SK-N-SH (cell line): Measurements from ENCODE around the gene NT5C1A. TPM values are rescaled to one million over a fixed set of nuclear protein-coding genes. Genes with fewer than 3 reads are reported as not detected.

Experiments
- CTCF ChIA-PET: fragments of 300-600, 350-600 bp; formaldehyde crosslinking; extraction: SDS; loops from one replicate; lab custom pipeline; 2021; lab: Yijun Ruan, JAX
- POLR2A ChIA-PET: fragments of 350-600 bp; sonication (Branson Sonifier 250); formaldehyde crosslinking; extraction: SDS; loops from one replicate; lab custom pipeline; 2020; ENCODE audit warnings: antibody characterized with exemption, inconsistent platforms; lab: Yijun Ruan, JAX
- DNase-seq: peaks from one replicate; pipeline ENCODE4 v3.0.0; 2012
- H2AFZ ChIP-seq: fragments of 200-600 bp; sonication (generic); 2 replicates; pipeline ENCODE4 v1.8.1; 2016; ENCODE audit warnings: antibody characterized with exemption, mild to moderate bottlenecking, low read depth
- H3F3A ChIP-seq: fragments of 200-600 bp; sonication (generic); replicated peaks from 2 replicates; pipeline ENCODE3; 2016; ENCODE audit warnings: antibody characterized with exemption, mild to moderate bottlenecking; ENCODE audit not compliant: insufficient read depth
- H3K27ac ChIP-seq, 2 experiments: fragments of 200-500 bp in 1 of 2; fragments of 200-600 bp in 1 of 2; sonication (Bioruptor generic) in 1 of 2; sonication (generic), shearing (Covaris generic) in 1 of 2; 2 replicates each; pipeline versions ENCODE4 v1.5.1 to v1.6.1; 2014 to 2016; ENCODE audit warnings: low read depth in 2 of 2, inconsistent platforms in 1 of 2, low read length in 1 of 2, mild to moderate bottlenecking in 1 of 2, mixed read lengths in 1 of 2
- H3K27me3 ChIP-seq: fragments of 200-600 bp; sonication (generic), shearing (Covaris generic); 2 replicates; pipeline ENCODE4 v1.6.1; 2016; ENCODE audit warnings: mixed run types; ENCODE audit not compliant: insufficient read depth
- H3K36me3 ChIP-seq, 2 experiments: fragments of 200-500 bp in 1 of 2; fragments of 200-600 bp in 1 of 2; sonication (Bioruptor generic) in 1 of 2; sonication (generic) in 1 of 2; replicated peaks in 1 of 2; 2 replicates each; pipeline versions ENCODE3 to v1.5.1; 2014 to 2016; ENCODE audit warnings: low read length in 1 of 2, mild to moderate bottlenecking in 1 of 2; ENCODE audit not compliant: insufficient read depth in 2 of 2, control insufficient read depth in 1 of 2
- H3K4me1 ChIP-seq, 2 experiments: fragments of 200-500 bp in 1 of 2; fragments of 200-600 bp in 1 of 2; sonication (Bioruptor generic) in 1 of 2; sonication (generic), shearing (Covaris generic) in 1 of 2; 2 replicates each; pipeline versions ENCODE4 v1.5.1 to v1.6.1; 2014 to 2016; ENCODE audit warnings: low read depth in 1 of 2, low read length in 1 of 2, mixed run types in 1 of 2; ENCODE audit not compliant: insufficient read depth in 2 of 2, control insufficient read depth in 1 of 2
- H3K4me2 ChIP-seq: fragments of 200-600 bp; sonication (generic), shearing (Covaris generic); 2 replicates; pipeline ENCODE4 v1.6.1; 2017; ENCODE audit warnings: mixed run types
- H3K4me3 ChIP-seq, 2 experiments: fragments of 200-500 bp in 1 of 2; fragments of 200-600 bp in 1 of 2; sonication (Bioruptor generic) in 1 of 2; sonication (generic), shearing (Covaris generic) in 1 of 2; 2 replicates each; pipeline versions ENCODE4 v1.5.1 to v1.8.1; 2014 to 2016; ENCODE audit warnings: low read depth in 2 of 2, inconsistent platforms in 1 of 2, low read length in 1 of 2, mild to moderate bottlenecking in 1 of 2, mixed read lengths in 1 of 2, moderate library complexity in 1 of 2
- H3K79me2 ChIP-seq: fragments of 200-600 bp; sonication (generic); 2 replicates; pipeline ENCODE4 v1.8.1; 2017; ENCODE audit warnings: mild to moderate bottlenecking; ENCODE audit not compliant: insufficient read depth
- H3K9ac ChIP-seq: fragments of 200-600 bp; sonication (generic); 2 replicates; pipeline ENCODE4 v1.6.1; 2017; ENCODE audit warnings: mixed run types
- H3K9me2 ChIP-seq: fragments of 200-600 bp; sonication (generic); 2 replicates; pipeline ENCODE4 v1.6.1; 2017; ENCODE audit warnings: mixed run types
- H3K9me3 ChIP-seq: fragments of 200-600 bp; sonication (generic); 2 replicates; pipeline ENCODE4 v1.6.1; 2017; ENCODE audit warnings: mixed run types, mild to moderate bottlenecking, moderate library complexity
- H4K20me1 ChIP-seq: fragments of 200-600 bp; sonication (generic); 2 replicates; pipeline ENCODE4 v1.6.1; 2017; ENCODE audit warnings: mild to moderate bottlenecking, mixed run types; ENCODE audit not compliant: insufficient read depth
- ELF1 ChIP-seq: IDR thresholded peaks from 2 replicates; pipeline ENCODE4 v1.4.0; 2012
- EZH2phosphoT487 ChIP-seq: fragments of 200-600 bp; sonication (generic); IDR thresholded peaks from 2 replicates; pipeline ENCODE4 v1.6.1; 2017; ENCODE audit warnings: low read depth, mixed run types, mild to moderate bottlenecking, antibody characterized with exemption, moderate library complexity, borderline replicate concordance
- FOXJ3 ChIP-seq: sonication (generic); formaldehyde crosslinking; IDR thresholded peaks from 2 replicates; pipeline ENCODE4 v1.5.1; 2020; ENCODE audit warnings: mild to moderate bottlenecking, missing genetic modification reagents
- GABPA ChIP-seq: IDR thresholded peaks from 2 replicates; pipeline ENCODE4 v1.4.0; 2012; ENCODE audit warnings: low read depth, mild to moderate bottlenecking
- GATA2 ChIP-seq: sonication (generic); formaldehyde crosslinking; IDR thresholded peaks from 2 replicates; pipeline ENCODE4 v1.5.0; 2020; ENCODE audit warnings: mild to moderate bottlenecking, missing genetic modification reagents
- JUND ChIP-seq: IDR thresholded peaks from 2 replicates; pipeline ENCODE4 v1.4.0; 2012
- MEF2A ChIP-seq: IDR thresholded peaks from 2 replicates; pipeline ENCODE4 v1.4.0; 2012; ENCODE audit warnings: low read depth, borderline replicate concordance
- MXI1 ChIP-seq: IDR thresholded peaks from 2 replicates; pipeline ENCODE4 v1.6.1; 2012; ENCODE audit warnings: mild to moderate bottlenecking, low read depth, low read length, improper control_type of control experiment
- NRF1 ChIP-seq: IDR thresholded peaks from 2 replicates; pipeline ENCODE4 v1.6.1; 2012; ENCODE audit warnings: low read depth, mild to moderate bottlenecking, low read length
- POLR2AphosphoS5 ChIP-seq: IDR thresholded peaks from 2 replicates; pipeline ENCODE4 v1.6.1; 2012; ENCODE audit warnings: low read depth, low read length
- RCOR1 ChIP-seq: fragments of 150-350 bp; IDR thresholded peaks from 2 replicates; pipeline ENCODE4 v1.6.1; 2017; ENCODE audit warnings: antibody characterized with exemption, low read length
- SMC3 ChIP-seq: IDR thresholded peaks from 2 replicates; pipeline ENCODE4 v1.6.1; 2012; ENCODE audit warnings: low read depth, low read length, improper control_type of control experiment
- TAF1 ChIP-seq: IDR thresholded peaks from 2 replicates; pipeline ENCODE4 v1.6.1; 2012; ENCODE audit warnings: low read depth, mild to moderate bottlenecking, low read length, moderate library complexity, borderline replicate concordance
- TCF12 ChIP-seq: IDR thresholded peaks from 2 replicates; pipeline ENCODE4 v1.4.0; 2012
- TEAD4 ChIP-seq: IDR thresholded peaks from 2 replicates; pipeline ENCODE4 v1.4.0; 2012; ENCODE audit warnings: mild to moderate bottlenecking, borderline replicate concordance; ENCODE audit not compliant: insufficient read depth
- USF2 ChIP-seq: fragments of 150-350 bp; IDR thresholded peaks from 2 replicates; pipeline ENCODE4 v1.6.1; 2017; ENCODE audit warnings: antibody characterized with exemption, low read length, low read depth, borderline replicate concordance
- ZBTB33 ChIP-seq: IDR thresholded peaks from 2 replicates; pipeline ENCODE4 v1.4.0; 2012; ENCODE audit warnings: low read depth, borderline replicate concordance
- WGBS: methylation state at CpG from one replicate; pipeline ENCODE4 v1.1.6; 2017; ENCODE audit warnings: low lambda C conversion rate; 5-methylcytosine and 5-hydroxymethylcytosine counted together
- polyA plus RNA-seq, 3 experiments: library from polyadenylated mRNA; depleted of rRNA; stranded (reverse); fragments of >200 nt; gene quantifications; 2 replicates each; pipeline ENCODE4 v1.2.3, GENCODE V29; 2012
- TF ChIP-seq, protein P1 (sequence below): IDR thresholded peaks from 2 replicates; pipeline ENCODE4 v1.4.0; 2012; ENCODE audit warnings: low read depth, borderline replicate concordance
- TF ChIP-seq, protein P2 (sequence below): IDR thresholded peaks from 2 replicates; pipeline ENCODE4; 2012
- TF ChIP-seq, protein P3 (sequence below): IDR thresholded peaks from 2 replicates; pipeline ENCODE4 v1.4.0; 2012; ENCODE audit warnings: low read depth
- TF ChIP-seq, protein P4 (sequence below): fragments of 150-350 bp; IDR thresholded peaks from 2 replicates; pipeline ENCODE4 v1.6.1; 2016; ENCODE audit warnings: mild to moderate bottlenecking, low read depth, low read length

NT5C1A gene
- polyA plus RNA-seq, 1 of the 3 experiments (the other 2 are of a cell fraction): 0.12 TPM

- H3F3A ChIP-seq: no peaks in the 10 kb centered on the region
- POLR2A ChIA-PET: interaction anchor here (1.0 kb wide), 1 partner anchor 40 kb away, joined by 3 read pairs; no protein-coding TSS in a partner anchor
- no peaks in the 10 kb centered on the region for H3K36me3 ChIP-seq
- no peak for TF ChIP-seq ZBTB33
- no peak for TF ChIP-seq MXI1
- TF ChIP-seq ELF1: no peak
- TF ChIP-seq TCF12: no peak
- no peak for TF ChIP-seq EZH2phosphoT487
- TF ChIP-seq RCOR1: no peak
- TF ChIP-seq USF2: no peak
- TF ChIP-seq TEAD4: no peak
- no peak for TF ChIP-seq GATA2 (CRISPR knock-in tag)
- TF ChIP-seq, protein P1, sequence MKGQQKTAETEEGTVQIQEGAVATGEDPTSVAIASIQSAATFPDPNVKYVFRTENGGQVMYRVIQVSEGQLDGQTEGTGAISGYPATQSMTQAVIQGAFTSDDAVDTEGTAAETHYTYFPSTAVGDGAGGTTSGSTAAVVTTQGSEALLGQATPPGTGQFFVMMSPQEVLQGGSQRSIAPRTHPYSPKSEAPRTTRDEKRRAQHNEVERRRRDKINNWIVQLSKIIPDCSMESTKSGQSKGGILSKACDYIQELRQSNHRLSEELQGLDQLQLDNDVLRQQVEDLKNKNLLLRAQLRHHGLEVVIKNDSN: no peak
- TF ChIP-seq FOXJ3 (CRISPR knock-in tag): no peak
- TF ChIP-seq, all 33 proteins: peak for 0
- DNase-seq: no peak
- CTCF ChIA-PET: interaction anchor here (1.7 kb wide), 1 partner anchor 92 kb away, joined by 3 read pairs; no protein-coding TSS in a partner anchor
- H3K27ac ChIP-seq: no peak overlapping the region
- H3K9me2 ChIP-seq: no peaks in the 10 kb centered on the region
- whole genome bisulfite sequencing: 30% methylated on average over 1 of the region's 1 CpG
- H3K4me3 ChIP-seq: no peak overlapping the region
- H3K4me1 ChIP-seq: peaks cover 0 to 11% of the 10 kb centered on the region in 2 experiments; a peak in 2 of 4 replicates
- H4K20me1 ChIP-seq: no peaks in the 10 kb centered on the region
- no peak overlapping the region for H2AFZ ChIP-seq
- H3K4me2 ChIP-seq: no peak overlapping the region
- no peaks in the 10 kb centered on the region for H3K9me3 ChIP-seq
- peaks cover 32% of the 10 kb centered on the region for H3K27me3 ChIP-seq
- no peaks in the 10 kb centered on the region for H3K79me2 ChIP-seq
- H3K9ac ChIP-seq: no peak overlapping the region
Measured at GRCh38 chr1:39696448-39696847, 24.5 kb upstream of the NT5C1A start.

GRCh38 chr1:39695016-39695415 is 23.1 kb upstream of the NT5C1A start:
- Histone ChIP-seq H3K9me2 (no peaks in the 10 kb centered on the region), H3K4me3 (no peak overlapping the region), H3F3A (no peaks in the 10 kb centered on the region), H3K27ac (no peak overlapping the region), H3K9ac (no peak overlapping the region), H3K79me2 (no peaks in the 10 kb centered on the region), H3K27me3 (peaks cover 32% of the 10 kb centered on the region), H4K20me1 (no peaks in the 10 kb centered on the region), H3K36me3 (no peaks in the 10 kb centered on the region), H3K9me3 (no peaks in the 10 kb centered on the region), H3K4me2 (no peak overlapping the region), H3K4me1 (peaks cover 0 to 16% of the 10 kb centered on the region in 2 experiments; a peak in 2 of 4 replicates), H2AFZ (no peak overlapping the region)
- 61% methylated on average over 1 of the region's 1 CpG for whole genome bisulfite sequencing
- POLR2A ChIA-PET: interaction anchor here (1.0 kb wide), 1 partner anchor 39 kb away, joined by 3 read pairs; no protein-coding TSS in a partner anchor
- CTCF ChIA-PET: interaction anchor here (1.6 to 8.0 kb wide), 4 partner anchors 7 to 89 kb away, joined by 5 to 61 read pairs (median 23); partner anchors contain the start of gene NT5C1A
- no peak for DNase-seq
- TF ChIP-seq NRF1: no peak
- TF ChIP-seq, protein P2, sequence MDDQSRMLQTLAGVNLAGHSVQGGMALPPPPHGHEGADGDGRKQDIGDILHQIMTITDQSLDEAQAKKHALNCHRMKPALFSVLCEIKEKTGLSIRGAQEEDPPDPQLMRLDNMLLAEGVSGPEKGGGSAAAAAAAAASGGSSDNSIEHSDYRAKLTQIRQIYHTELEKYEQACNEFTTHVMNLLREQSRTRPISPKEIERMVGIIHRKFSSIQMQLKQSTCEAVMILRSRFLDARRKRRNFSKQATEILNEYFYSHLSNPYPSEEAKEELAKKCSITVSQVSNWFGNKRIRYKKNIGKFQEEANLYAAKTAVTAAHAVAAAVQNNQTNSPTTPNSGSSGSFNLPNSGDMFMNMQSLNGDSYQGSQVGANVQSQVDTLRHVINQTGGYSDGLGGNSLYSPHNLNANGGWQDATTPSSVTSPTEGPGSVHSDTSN: peak; percentile 37; the same call in 1 of the 2 replicates
- TF ChIP-seq MEF2A: no peak
- no peak for TF ChIP-seq TAF1
- TF ChIP-seq, protein P3, sequence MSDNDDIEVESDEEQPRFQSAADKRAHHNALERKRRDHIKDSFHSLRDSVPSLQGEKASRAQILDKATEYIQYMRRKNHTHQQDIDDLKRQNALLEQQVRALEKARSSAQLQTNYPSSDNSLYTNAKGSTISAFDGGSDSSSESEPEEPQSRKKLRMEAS: no peak
- no peak for TF ChIP-seq USF2
- no peak for TF ChIP-seq MXI1
- TF ChIP-seq, protein P4, sequence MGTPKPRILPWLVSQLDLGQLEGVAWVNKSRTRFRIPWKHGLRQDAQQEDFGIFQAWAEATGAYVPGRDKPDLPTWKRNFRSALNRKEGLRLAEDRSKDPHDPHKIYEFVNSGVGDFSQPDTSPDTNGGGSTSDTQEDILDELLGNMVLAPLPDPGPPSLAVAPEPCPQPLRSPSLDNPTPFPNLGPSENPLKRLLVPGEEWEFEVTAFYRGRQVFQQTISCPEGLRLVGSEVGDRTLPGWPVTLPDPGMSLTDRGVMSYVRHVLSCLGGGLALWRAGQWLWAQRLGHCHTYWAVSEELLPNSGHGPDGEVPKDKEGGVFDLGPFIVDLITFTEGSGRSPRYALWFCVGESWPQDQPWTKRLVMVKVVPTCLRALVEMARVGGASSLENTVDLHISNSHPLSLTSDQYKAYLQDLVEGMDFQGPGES: no peak
- no peak for TF ChIP-seq POLR2AphosphoS5
- no peak for TF ChIP-seq GABPA
- no peak for TF ChIP-seq TEAD4
- TF ChIP-seq SMC3: no peak
- no peak for TF ChIP-seq EZH2phosphoT487
- TF ChIP-seq JUND: no peak
- TF ChIP-seq TCF12: peak; percentile 29; the same call in 1 of the 2 replicates
